ENCODE results near the gene MICU1.
"Not testable (repeated sequence)": the region's sequence is repeated elsewhere in the genome, so short reads cannot be mapped to it uniquely, and the experiment has no call there.

The MICU1 gene

DNA sequence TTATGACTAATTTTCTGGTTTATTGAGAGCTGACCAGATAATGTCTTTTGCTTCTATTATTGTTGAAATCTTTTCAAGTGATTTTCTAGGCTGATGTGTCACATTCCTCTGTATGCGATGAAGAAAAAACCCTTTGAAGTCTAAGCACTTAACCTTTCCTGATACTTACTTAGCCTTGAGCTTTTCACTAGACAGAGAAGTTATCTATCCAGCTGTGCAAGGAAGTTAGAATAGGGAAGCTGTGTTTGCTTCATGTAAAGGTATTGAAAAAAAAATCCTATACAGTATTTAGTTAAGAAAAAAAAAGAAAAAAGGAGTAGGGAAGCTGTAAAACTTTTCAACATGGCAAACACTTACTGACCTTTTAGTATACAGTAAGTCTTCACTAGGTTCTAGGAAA lies 153.6 kb downstream of the MICU1 start:
- TF ChIP-seq CTCF (IDR thresholded peaks at IDR 0.05; ENCODE audit: poor library complexity, severe bottlenecking) = no peak
- H3K36me3 ChIP-seq (ENCODE audit: low read depth) = peaks cover 4% of the 10 kb centered on the region; the same call in 1 of the 2 replicates
- no peaks in the 10 kb centered on the region for H3K9me3 ChIP-seq (ENCODE audit: severe bottlenecking)
- no peaks in the 10 kb centered on the region for H3K27me3 ChIP-seq (ENCODE audit: insufficient read depth, poor library complexity, severe bottlenecking)
- DNase-seq (ENCODE audit: low spot score) (no peak), ATAC-seq (ENCODE audit: low read depth) (no peak)
- H3K4me1 ChIP-seq (ENCODE audit: insufficient read depth, poor library complexity, severe bottlenecking) = no peaks in the 10 kb centered on the region
- no peak overlapping the region for H3K4me3 ChIP-seq (ENCODE audit: severe bottlenecking)
- no peak overlapping the region for H3K27ac ChIP-seq (ENCODE audit: poor library complexity, severe bottlenecking)

GRCh38 chr10:72470666-72471065 lies 155.2 kb downstream of the MICU1 start:
- no peak for DNase-seq (ENCODE audit: low spot score)

DNA sequence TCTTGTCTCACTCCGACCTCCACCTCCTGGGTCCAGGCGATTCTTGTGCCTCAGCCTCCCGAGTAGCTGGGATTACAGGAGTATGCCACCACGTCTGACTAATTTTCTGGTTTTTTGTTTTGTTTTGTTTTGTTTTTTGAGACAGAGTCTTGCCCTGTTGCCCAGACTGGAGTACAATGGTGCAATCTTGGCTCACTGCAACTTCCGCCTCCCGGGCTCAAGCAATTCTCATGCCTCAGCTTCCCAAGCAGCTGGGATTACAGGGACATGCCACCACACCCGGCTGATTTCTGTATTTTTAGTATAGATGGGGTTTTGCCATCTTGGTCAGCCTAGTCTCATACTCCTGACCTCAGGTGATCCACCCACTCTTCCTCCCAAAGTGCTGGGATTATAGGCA lies 158.8 kb downstream of the MICU1 start:
- H3K9me3 ChIP-seq (ENCODE audit: severe bottlenecking); H3K4me1 ChIP-seq (ENCODE audit: insufficient read depth, poor library complexity, severe bottlenecking); ATAC-seq (ENCODE audit: low read depth): not testable (repeated sequence)

More at GRCh38 chr10:72470666-72471065, 155.2 kb downstream of the MICU1 start:
- no peaks in the 10 kb centered on the region for H3K4me1 ChIP-seq (ENCODE audit: insufficient read depth, poor library complexity, severe bottlenecking)
- no peaks in the 10 kb centered on the region for H3K9me3 ChIP-seq (ENCODE audit: severe bottlenecking)
- no peak overlapping the region for H3K27ac ChIP-seq (ENCODE audit: poor library complexity, severe bottlenecking)
- ATAC-seq (ENCODE audit: low read depth) = no peak
- no peak overlapping the region for H3K4me3 ChIP-seq (ENCODE audit: severe bottlenecking)
- no peak for TF ChIP-seq CTCF (IDR thresholded peaks at IDR 0.05; ENCODE audit: poor library complexity, severe bottlenecking)
- 0 out of 2 replicates have a peak, but pooled peaks cover 4% of the 10 kb centered on the region for H3K36me3 ChIP-seq (ENCODE audit: low read depth)
- H3K27me3 ChIP-seq (ENCODE audit: insufficient read depth, poor library complexity, severe bottlenecking) = no peaks in the 10 kb centered on the region

DNA sequence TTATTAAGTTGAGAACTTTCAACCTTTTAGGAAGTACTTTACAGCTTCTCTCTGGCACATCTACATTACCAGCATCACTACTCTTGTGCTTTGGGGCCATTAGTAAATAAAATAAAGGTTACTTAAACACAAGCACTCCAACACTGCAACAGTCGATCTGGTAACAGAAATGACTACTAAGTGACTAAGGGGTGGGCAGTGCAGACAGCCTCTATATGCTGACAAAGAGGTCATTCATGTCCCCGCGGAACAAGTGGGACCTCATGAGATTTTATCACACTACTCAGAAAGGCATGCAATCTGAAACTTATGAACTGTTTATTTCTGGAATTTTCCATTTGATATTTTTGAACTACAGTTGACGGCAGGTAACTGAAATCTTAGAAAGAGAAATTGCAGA lies 159.9 kb downstream of the MICU1 start:
- Histone ChIP-seq H3K27me3 (ENCODE audit: insufficient read depth, poor library complexity, severe bottlenecking) (no peaks in the 10 kb centered on the region), H3K9me3 (ENCODE audit: severe bottlenecking) (no peaks in the 10 kb centered on the region), H3K27ac (ENCODE audit: poor library complexity, severe bottlenecking) (no peak overlapping the region), H3K4me1 (ENCODE audit: insufficient read depth, poor library complexity, severe bottlenecking) (peaks cover 3% of the 10 kb centered on the region), H3K36me3 (ENCODE audit: low read depth) (no peaks in the 10 kb centered on the region), H3K4me3 (ENCODE audit: severe bottlenecking) (no peak overlapping the region)
- TF ChIP-seq CTCF (IDR thresholded peaks at IDR 0.05; ENCODE audit: poor library complexity, severe bottlenecking) = no peak
- DNase-seq (ENCODE audit: low spot score) (no peak), ATAC-seq (ENCODE audit: low read depth) (no peak)

More for the DNA sequence above, 158.8 kb downstream of the MICU1 start:
- DNase-seq (ENCODE audit: low spot score); H3K27me3 ChIP-seq (ENCODE audit: insufficient read depth, poor library complexity, severe bottlenecking); H3K27ac ChIP-seq (ENCODE audit: poor library complexity, severe bottlenecking); H3K36me3 ChIP-seq (ENCODE audit: low read depth); H3K4me3 ChIP-seq (ENCODE audit: severe bottlenecking): not testable (repeated sequence)

- Histone ChIP-seq H3K27me3 (ENCODE audit: insufficient read depth, poor library complexity, severe bottlenecking) (no peaks in the 10 kb centered on the region), H3K4me3 (ENCODE audit: severe bottlenecking) (no peak overlapping the region), H3K27ac (ENCODE audit: poor library complexity, severe bottlenecking) (no peak overlapping the region), H3K4me1 (ENCODE audit: insufficient read depth, poor library complexity, severe bottlenecking) (peaks cover 3% of the 10 kb centered on the region), H3K9me3 (ENCODE audit: severe bottlenecking) (no peaks in the 10 kb centered on the region), H3K36me3 (ENCODE audit: low read depth) (no peaks in the 10 kb centered on the region)
- ATAC-seq (ENCODE audit: low read depth) (no peak), DNase-seq (ENCODE audit: low spot score) (no peak)
- TF ChIP-seq CTCF (IDR thresholded peaks at IDR 0.05; ENCODE audit: poor library complexity, severe bottlenecking) = no peak
Observed at GRCh38 chr10:72464438-72464837, 161.4 kb downstream of the MICU1 start.
